A549 (cell line): ENCODE data around the gene MRPL55.

Experiments used
- BHLHE40 ChIP-seq: IDR thresholded peaks from 2 replicates; pipeline ENCODE4 v1.6.1; 2012; ENCODE audit warnings: low read depth, low read length, inconsistent platforms
- CHD2 ChIP-seq: fragments of 150-350 bp; IDR thresholded peaks from 2 replicates; pipeline ENCODE4 v1.6.1; 2014; ENCODE audit warnings: low read length; ENCODE audit not compliant: partially characterized antibody
- CTCF ChIP-seq: fragments of >200 bp; sonication (Bioruptor Twin); formaldehyde crosslinking; IDR thresholded peaks from 3 replicates; pipeline ENCODE4 v1.5.1; 2016
- HDAC2 ChIP-seq: fragments of 200-600 bp; sonication (generic); IDR thresholded peaks from 2 replicates; pipeline ENCODE4 v1.6.1; 2016
- MAX ChIP-seq: IDR thresholded peaks from 2 replicates; pipeline ENCODE4 v1.6.1; 2012
- MAZ ChIP-seq: fragments of 150-350 bp; IDR thresholded peaks from 2 replicates; pipeline ENCODE4 v1.6.1; 2014; ENCODE audit warnings: antibody characterized with exemption, low read depth, low read length, borderline replicate concordance
- MYC ChIP-seq: IDR thresholded peaks from 2 replicates; pipeline ENCODE4 v1.6.1; 2012; ENCODE audit warnings: mild to moderate bottlenecking, inconsistent platforms, low read length, improper control_type of control experiment, borderline replicate concordance
- PHF8 ChIP-seq: fragments of 200-600 bp; sonication (generic); IDR thresholded peaks from 2 replicates; pipeline ENCODE4 v1.6.1; 2016; ENCODE audit warnings: low read depth, mild to moderate bottlenecking, antibody characterized with exemption, moderate library complexity, borderline replicate concordance
- POLR2A ChIP-seq: IDR thresholded peaks from 2 replicates; pipeline ENCODE4 v1.6.1; 2012; ENCODE audit warnings: mild to moderate bottlenecking, low read length
- RAD21 ChIP-seq, 2 experiments: fragments of >200 bp in 1 of 2; sonication (Bioruptor Twin) in 1 of 2; formaldehyde crosslinking in 1 of 2; IDR thresholded peaks in 1 of 2; conservative IDR thresholded peaks in 1 of 2; 2 replicates in 1 of 2; 3 replicates in 1 of 2; pipeline ENCODE4 v1.6.1; 2012 to 2018; ENCODE audit warnings: inconsistent platforms in 1 of 2
- REST ChIP-seq: fragments of 200-600 bp; sonication (generic); IDR thresholded peaks from 2 replicates; pipeline ENCODE4 v1.6.1; 2016; ENCODE audit warnings: antibody characterized with exemption, mild to moderate bottlenecking, moderate library complexity
- RNF2 ChIP-seq: fragments of 200-600 bp; sonication (generic); IDR thresholded peaks from 2 replicates; pipeline ENCODE4 v1.6.1; 2016; ENCODE audit warnings: low read depth, mild to moderate bottlenecking, antibody characterized with exemption, moderate library complexity, borderline replicate concordance
- SREBF2 ChIP-seq: fragments of 450-650 bp; IDR thresholded peaks from 2 replicates; pipeline ENCODE4 v1.6.1; 2014; ENCODE audit warnings: mild to moderate bottlenecking, moderate library complexity
- ZFP36 ChIP-seq: fragments of 450-650 bp; IDR thresholded peaks from 2 replicates; pipeline ENCODE4 v1.6.1; 2014; ENCODE audit warnings: borderline replicate concordance; ENCODE audit not compliant: partially characterized antibody

- no peak for TF ChIP-seq MAX
- TF ChIP-seq CTCF = no peak
- no peak for TF ChIP-seq RNF2
- no peak for TF ChIP-seq ZFP36
- TF ChIP-seq POLR2A = 0 out of 2 replicates have a peak, but pooled peaks have one; percentile 9
- no peak for TF ChIP-seq SREBF2
- no peak for TF ChIP-seq MYC
- no peak for TF ChIP-seq CHD2
- TF ChIP-seq HDAC2 = no peak
- TF ChIP-seq RAD21 (conservative IDR thresholded peaks at IDR 0.05 in 1 of 2, IDR thresholded peaks at IDR 0.05 in 1 of 2) = no peak
- no peak for TF ChIP-seq PHF8
- no peak for TF ChIP-seq REST
- TF ChIP-seq MAZ = no peak
- TF ChIP-seq BHLHE40 = no peak
Measured at GRCh38 chr1:228073061-228073856, 35.8 kb downstream of the MRPL55 start.
